Erythroblast (primary cell): Measurements from ENCODE around the gene SERPINB1.

Experiments used
- GATA1 ChIP-seq: IDR thresholded peaks from 2 replicates; pipeline ENCODE4 v1.6.1; 2011; ENCODE audit warnings: low read depth, mild to moderate bottlenecking, control low read depth, low read length, moderate library complexity
- POLR2A ChIP-seq: IDR thresholded peaks from 2 replicates; pipeline ENCODE4 v1.6.1; 2011; ENCODE audit warnings: mild to moderate bottlenecking, low read length

- TF ChIP-seq POLR2A (no peak), GATA1 (no peak)
Observed at GRCh38 chr6:2782825-2783187, 58.9 kb downstream of the SERPINB1 start.
